RWPE1 (cell line): Measurements from ENCODE around the gene ALDOA.
"Not testable (repeated sequence)": the region's sequence is repeated elsewhere in the genome, so short reads cannot be mapped to it uniquely, and the experiment has no call there.

Experiments used
- CTCF ChIA-PET: fragments of 350-600 bp; sonication (Branson Sonifier 250); formaldehyde crosslinking; extraction: SDS; loops from one replicate; lab custom pipeline; 2021; lab: Yijun Ruan, JAX
- POLR2A ChIA-PET: fragments of 400-600 bp; formaldehyde crosslinking; extraction: SDS; loops from one replicate; lab custom pipeline; 2020; ENCODE audit warnings: antibody characterized with exemption; ENCODE audit not compliant: low non-redundant PET; lab: Yijun Ruan, JAX
- DNase-seq: peaks from one replicate; pipeline ENCODE4 v3.0.0; 2012; ENCODE audit warnings: low spot score
- H3K27ac ChIP-seq: fragments of 450-650 bp; 2 replicates; pipeline ENCODE4 v1.5.1; 2017
- TF ChIP-seq, protein P1 (sequence below): fragments of 450-650 bp; conservative IDR thresholded peaks from 2 replicates; pipeline ENCODE4 v1.5.1; 2017; ENCODE audit warnings: low read depth, mild to moderate bottlenecking

Gene ALDOA

DNA sequence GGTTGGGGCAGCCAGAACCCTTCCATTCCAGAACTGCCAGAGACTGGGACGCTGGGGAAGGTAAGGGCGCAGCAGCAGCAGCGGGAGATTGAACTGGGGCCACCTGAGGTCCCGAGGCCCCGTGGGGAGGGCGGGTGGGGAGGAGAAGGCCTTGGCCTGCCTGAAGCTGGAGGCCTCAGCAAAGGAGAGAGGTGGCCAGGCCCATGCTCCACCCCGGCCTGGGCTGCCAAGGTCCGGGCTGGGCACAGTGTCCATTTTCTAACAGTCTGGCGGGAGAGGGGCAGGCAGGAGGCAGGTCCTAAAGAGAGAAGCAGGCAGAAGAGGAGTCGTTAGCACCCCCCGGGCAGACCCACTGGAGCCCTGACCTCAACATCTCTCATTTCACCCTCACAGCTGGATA, 48.9 kb downstream of the ALDOA start:
- TF ChIP-seq, protein P1, sequence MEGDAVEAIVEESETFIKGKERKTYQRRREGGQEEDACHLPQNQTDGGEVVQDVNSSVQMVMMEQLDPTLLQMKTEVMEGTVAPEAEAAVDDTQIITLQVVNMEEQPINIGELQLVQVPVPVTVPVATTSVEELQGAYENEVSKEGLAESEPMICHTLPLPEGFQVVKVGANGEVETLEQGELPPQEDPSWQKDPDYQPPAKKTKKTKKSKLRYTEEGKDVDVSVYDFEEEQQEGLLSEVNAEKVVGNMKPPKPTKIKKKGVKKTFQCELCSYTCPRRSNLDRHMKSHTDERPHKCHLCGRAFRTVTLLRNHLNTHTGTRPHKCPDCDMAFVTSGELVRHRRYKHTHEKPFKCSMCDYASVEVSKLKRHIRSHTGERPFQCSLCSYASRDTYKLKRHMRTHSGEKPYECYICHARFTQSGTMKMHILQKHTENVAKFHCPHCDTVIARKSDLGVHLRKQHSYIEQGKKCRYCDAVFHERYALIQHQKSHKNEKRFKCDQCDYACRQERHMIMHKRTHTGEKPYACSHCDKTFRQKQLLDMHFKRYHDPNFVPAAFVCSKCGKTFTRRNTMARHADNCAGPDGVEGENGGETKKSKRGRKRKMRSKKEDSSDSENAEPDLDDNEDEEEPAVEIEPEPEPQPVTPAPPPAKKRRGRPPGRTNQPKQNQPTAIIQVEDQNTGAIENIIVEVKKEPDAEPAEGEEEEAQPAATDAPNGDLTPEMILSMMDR = no peak
- ChIA-PET CTCF (no interaction called here), POLR2A (interaction anchor here (0.6 kb wide), 1 partner anchor 101 kb away, joined by 9 read pairs; no protein-coding TSS in a partner anchor)
- H3K27ac ChIP-seq = peak overlapping the region; percentile 65
- no peak for DNase-seq

DNA sequence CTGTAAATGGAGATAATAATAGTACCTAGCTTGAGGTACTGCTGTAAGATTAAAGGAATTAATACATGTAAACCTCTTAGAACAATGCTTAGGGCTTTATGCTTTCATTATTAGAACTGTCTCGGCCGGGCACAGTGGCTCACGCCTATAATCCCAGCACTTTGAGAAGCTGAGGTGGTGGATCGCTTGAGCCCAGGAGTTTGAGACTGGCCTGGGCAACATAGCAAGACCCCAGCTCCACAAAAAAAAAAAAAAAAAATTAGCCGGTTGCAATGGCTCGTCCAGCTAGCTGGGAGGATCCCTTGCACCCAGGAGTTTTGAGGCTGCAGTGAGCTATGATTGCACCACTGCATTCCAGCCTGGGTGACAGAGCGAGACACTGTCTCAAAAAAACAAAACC, 49.3 kb downstream of the ALDOA start:
- H3K27ac ChIP-seq = peak overlapping the region; percentile 65
- DNase-seq = not testable (repeated sequence)
- POLR2A ChIA-PET = interaction anchor here (0.6 kb wide), 1 partner anchor 101 kb away, joined by 9 read pairs; no protein-coding TSS in a partner anchor
- CTCF ChIA-PET = interaction anchor here (0.6 to 0.7 kb wide), 2 partner anchors 29 to 46 kb away, joined by 3 to 4 read pairs; no protein-coding TSS in a partner anchor

DNA sequence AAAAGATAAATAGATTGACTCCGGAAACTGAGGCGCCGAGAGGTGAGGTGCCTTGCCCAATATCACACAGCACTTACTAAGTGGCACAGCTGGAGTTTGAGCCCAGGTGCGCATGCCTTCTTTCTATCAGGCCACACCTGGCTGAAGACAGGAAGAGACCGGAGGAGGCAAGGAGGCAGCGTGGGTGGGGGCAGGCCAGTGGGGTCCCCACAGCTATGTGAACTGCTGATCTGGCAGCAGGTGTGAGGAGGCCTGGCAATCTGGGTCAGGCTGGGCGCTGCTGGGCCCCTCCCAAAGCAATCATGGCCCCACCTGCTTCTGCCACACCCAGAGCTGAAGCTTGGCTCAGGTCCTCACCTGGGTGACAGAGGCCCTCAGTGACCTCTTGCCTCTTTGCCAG, 49.7 kb downstream of the ALDOA start:
- ChIA-PET CTCF (interaction anchor here (0.6 to 0.7 kb wide), 2 partner anchors 30 to 46 kb away, joined by 3 to 4 read pairs; no protein-coding TSS in a partner anchor), POLR2A (no interaction called here)
- TF ChIP-seq, protein P1 = no peak
- H3K27ac ChIP-seq = peak overlapping the region; percentile 65
- DNase-seq = no peak

DNA sequence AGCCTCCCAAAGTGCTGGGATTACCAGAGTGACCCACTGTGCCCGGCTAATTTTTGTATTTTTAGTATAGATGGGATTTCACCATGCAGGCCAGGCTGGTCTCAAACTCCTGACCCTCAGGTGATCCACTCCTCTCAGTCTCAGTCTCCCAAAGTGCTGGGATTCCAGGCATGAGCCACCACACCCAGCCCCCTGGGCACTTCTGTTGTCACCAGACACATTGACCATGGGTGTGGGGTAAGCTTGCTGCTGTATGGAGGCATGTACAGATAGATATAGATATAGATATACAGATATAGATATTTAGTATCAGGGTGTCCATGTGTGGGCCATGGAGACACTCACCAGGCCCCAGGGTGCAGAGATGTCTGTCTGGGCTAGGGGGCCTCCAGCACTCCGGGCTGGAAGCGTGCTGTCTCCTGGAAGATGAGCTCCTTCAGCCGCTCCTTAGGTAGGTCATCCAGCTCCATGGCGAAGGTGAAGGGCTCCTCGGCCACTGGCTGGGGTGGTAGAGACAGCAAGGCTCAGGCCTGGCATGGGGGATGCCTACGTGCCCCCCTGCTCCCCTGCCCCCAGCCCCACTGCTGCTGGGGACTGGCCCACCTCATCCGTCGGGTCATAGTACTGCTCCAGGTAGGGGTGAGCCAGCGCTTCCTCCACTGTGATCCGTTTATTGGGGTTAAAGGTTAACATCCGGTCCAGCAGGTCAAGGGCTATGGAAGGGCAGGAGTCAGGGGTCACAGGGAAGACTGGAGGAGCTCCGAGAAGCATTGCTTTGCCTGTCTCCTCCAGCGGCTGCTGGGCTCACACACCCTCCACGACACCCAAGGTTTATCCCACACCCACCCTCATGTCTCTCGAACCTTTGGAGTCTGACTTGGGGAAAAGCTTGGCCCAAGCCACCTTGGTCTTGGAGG, 51.0 kb downstream of the ALDOA start:
- ChIA-PET POLR2A (no interaction called here), CTCF (interaction anchor here (0.7 kb wide), 1 partner anchor 20 kb away, joined by 3 read pairs; no protein-coding TSS in a partner anchor)
- peak overlapping the region; percentile 65 for H3K27ac ChIP-seq
- TF ChIP-seq, protein P1 = no peak
- DNase-seq = no peak

DNA sequence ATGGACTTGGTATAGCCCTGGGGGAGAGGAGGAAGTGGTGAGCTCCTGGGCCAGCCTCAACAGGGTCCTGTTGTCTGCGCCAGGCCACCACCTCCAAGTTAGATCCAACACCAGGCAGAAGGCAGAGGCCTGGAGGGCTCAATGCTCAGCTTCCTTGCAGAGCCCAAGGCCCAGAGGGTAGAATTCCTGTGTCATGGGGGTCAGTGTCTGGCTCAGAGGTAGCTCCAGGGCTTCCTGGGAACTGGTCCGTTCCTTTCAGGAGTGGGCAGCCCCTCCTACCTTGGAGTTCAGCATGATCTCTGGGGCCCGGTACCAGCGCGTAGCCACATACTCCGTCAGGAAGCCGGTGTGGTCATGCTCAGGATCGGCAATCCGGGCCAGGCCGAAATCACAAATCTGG, 52.2 kb downstream of the ALDOA start:
- DNase-seq = no peak
- ChIA-PET CTCF (interaction anchor here (1.4 kb wide), 1 partner anchor 26 kb away, joined by 5 read pairs; the partner anchor contains the start of gene TBX6), POLR2A (no interaction called here)
- TF ChIP-seq, protein P1 = no peak
- no peak overlapping the region for H3K27ac ChIP-seq

DNA sequence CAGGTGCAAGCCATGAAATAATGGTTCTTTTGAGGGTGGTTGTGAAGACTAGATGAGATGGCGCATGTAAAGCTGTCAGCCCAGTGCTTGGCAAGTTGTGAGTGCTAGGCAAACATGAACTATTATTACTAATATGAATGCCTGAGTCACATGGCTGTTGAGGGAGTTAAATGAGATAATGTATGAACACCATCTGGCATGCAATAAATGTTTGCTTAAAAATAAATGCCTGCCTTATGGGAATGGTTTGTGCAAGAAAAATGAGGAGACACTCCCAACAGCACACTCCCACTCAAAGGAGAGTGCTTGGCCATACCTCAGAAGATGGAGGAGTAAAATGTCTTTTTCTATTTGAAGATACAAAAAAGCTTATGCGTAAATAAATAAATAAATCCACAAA, 53.9 kb downstream of the ALDOA start:
- H3K27ac ChIP-seq = no peak overlapping the region
- ChIA-PET POLR2A (no interaction called here), CTCF (no interaction called here)
- TF ChIP-seq, protein P1 = no peak
- no peak for DNase-seq
